LHCN-M2 (cell line): Measurements from ENCODE around the gene EFNB1. TPM values are rescaled to one million over a fixed set of nuclear protein-coding genes. Genes with fewer than 3 reads are reported as not detected.
"Not testable (repeated sequence)": the region's sequence is repeated elsewhere in the genome, so short reads cannot be mapped to it uniquely, and the experiment has no call there.

Source experiments
- DNase-seq: peaks from one replicate; pipeline ENCODE4 v3.0.0-alpha.2; 2012; ENCODE audit warnings: low read depth
- polyA plus RNA-seq: library from polyadenylated mRNA; unstranded; fragments of >200 nt; gene quantifications from one replicate; pipeline ENCODE4 v1.2.1, GENCODE V29; 2012; ENCODE audit warnings: missing spikeins
- total RNA-seq: library from RNA; depleted of rRNA; stranded (reverse); fragments of >200 nt; gene quantifications from 2 replicates; pipeline ENCODE4 v1.2.3, GENCODE V29; 2014; rRNA removed

The EFNB1 gene
- total RNA-seq, result 7.5 TPM in 2 replicates
- polyA plus RNA-seq, result 2.2 TPM

DNA sequence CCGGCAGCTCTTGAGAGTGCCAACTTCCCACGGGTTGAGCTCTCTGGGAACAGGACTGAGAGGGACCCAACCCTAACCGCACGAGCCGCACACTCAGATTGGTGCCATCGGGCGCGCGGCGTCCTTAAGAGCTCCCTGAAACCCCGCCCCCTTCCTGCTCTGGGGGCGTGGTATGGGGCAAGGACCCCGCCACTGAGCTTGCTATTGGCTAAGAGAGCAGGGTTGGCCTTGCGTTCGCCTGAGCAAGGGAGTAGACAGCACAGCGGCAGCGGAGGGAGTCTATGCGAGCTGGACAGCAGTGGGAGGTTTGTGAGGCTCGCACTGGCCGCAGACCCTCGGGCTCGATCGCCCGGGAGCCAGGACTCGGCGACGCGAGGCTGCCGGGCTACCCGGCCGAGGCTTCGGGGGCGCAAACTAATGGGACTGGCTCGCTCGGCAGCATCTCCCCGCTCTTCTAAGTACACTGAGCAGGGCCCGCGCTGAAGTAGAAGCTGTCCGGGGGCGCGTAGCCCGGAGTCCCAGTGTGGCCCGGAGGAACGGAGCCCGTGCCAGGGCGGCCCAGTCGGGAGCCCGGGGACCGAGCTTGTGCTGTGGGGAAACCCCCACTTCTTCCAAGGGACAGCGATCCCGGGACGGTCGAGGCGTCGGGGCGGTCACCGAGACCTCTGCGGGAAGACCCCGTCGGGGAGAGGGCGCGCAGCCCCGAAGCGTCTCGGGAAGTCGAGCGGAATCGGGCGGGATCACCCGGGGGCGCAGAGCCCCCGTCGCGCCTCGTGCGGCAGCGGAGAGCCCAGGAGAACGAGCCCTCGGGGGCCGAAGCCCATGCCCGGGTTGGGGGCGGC is at the start of gene EFNB1:
Gene EFNB1 (plus strand): TSS at position 282 of the 842 bp plus-strand sequence. CDS start 756 bp downstream, outside the sequence.
- peak; percentile 89 for DNase-seq

DNA sequence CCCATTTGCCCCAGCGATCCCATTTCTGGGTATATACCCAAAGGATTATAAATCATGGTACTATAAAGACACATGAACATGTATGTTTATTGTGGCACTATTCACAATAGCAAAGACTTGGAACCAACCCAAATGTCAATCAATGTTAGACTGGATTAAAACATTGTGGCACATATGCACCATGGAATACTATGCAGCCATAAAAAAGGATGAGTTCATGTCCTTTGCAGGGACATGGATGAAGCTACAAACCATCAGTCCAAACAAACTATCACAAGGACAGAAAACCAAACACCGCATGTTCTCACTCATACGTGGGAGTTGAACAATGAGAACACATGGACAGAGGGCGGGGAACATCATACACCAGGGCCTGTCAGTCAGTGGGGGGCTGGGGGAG is 47.5 kb upstream of the EFNB1 start:
- not testable (repeated sequence) for DNase-seq

DNA sequence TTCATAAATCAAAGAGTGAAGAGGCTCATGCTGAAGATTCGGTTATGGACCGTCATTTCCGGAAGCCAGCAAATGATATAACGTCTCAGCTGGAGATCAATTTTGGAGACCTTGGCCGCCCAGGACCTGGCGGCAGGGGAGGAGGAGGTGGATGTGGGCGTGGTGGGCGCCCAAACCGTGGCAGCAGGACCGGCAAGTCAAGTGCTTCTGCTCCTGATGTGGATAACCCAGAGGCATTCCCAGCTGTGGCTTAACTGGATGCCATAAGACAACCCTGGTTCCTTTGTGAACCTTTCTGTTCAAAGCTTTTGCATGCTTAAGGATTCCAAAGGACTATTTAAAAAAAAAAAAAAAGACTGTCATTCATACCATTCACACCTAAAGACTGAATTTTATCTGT is 44.0 kb upstream of the EFNB1 start:
- DNase-seq, result no peak

DNA sequence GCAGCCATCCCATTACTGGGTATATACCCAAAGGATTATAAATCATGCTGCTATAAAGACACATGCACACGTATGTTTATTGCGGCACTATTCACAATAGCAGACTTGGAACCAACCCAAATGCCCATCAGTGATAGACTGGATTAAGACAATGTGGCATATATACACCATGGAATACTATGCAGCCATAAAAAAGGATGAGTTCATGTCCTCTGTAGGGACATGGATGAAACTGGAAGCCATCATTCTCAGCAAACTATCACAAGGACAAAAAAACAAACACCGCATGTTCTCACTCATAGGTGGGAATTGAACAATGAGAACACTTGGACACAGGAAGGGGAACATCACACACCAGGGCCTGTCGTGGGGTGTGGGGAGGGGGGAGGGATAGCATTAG is 42.2 kb upstream of the EFNB1 start:
- DNase-seq, result not testable (repeated sequence)

DNA sequence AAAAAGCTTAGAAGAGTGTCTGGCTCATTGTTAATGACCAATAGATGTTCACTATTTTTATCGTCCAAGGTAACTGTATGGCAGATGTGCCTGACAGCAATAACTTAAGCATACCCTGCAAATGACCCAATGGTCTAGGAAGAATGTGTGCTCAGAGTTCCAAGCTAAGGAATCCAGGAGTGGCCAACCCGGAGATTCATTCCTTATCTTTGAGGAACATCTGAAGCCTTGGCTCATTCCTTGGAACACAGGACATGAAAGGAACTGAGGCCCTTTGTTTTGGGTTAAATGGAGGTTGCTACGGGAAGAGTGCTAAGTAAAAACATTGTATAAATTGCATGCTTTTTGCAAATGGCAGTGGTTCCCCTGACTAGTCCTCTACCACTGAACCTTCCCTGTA is 38.9 kb upstream of the EFNB1 start:
- no peak for DNase-seq

DNA sequence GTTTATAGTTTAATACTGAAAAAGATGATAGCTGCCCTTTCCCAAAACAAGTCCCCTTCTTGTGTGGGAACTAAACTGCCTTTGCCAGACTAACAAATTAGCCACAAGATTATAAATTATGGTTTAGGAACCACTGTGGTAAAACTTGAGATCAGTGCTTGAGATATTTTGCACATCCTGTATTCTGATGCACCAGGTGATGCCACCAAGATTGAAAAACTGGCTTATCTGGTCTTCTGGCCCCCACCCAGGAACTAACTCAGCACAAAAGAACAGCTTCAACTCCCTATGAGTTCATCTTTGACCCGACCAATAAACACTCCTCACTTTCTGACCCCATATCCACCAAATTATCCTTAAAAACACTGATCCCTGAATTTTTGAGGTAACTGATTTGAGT is 36.7 kb upstream of the EFNB1 start:
- DNase-seq, result no peak

DNA sequence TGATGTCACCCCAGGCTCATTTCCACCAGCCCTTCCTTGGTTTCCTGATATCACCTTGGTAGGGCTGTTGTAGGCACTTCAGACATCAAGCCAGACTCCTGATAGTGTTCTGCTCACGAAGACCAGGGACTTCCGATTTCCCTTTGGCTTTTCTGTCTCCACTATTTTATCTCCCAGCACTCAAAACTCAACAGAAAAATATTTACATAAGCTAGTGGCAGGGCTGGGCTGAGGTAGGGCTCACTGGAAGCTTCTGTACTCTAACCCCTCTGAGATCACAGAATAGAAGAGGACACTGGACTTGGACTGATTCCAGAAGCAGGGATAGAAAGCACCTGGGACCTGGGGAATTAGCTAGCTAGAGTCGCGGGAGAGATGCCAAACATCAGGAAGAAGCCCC is 34.4 kb upstream of the EFNB1 start:
- DNase-seq, result no peak

DNA sequence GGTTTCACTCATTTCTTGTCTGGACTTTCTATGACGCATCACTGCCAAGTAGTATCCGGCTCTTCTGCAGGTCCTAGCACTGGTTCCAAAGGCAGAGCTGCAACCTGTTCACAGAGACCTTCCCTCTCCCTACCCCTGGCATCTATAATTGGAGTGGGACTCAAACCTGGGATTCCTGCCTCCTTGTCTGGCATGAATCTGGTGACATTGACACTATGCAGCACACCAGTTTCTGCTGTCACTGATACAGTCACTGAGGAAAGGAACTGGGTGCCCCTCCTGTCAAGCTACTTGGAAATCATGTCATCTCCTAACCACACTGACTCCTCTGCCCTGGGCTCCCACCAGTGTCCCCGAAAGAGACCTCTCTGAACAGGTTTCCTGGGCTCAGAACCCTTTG is 33.1 kb upstream of the EFNB1 start:
- DNase-seq, result no peak

DNA sequence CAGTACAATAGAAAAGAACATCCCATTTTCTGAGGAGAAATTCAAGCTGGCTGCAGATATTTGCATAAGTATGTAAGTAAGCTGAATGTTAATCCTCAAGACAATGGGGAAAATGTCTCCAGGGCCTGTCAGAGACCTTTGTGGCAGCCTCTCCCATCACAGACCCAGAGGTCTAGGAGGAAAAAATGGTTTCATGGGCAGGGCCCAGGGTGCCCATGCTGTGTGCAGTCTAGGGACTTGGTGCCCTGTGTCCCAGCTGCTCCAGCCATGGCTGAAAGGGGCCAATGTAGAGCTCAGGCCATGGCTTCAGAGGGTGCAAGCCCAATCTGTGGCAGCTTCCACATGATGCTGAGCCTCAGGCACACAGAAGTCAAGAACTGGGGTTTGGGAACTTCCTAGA is 30.4 kb upstream of the EFNB1 start:
- DNase-seq, result not testable (repeated sequence)

DNA sequence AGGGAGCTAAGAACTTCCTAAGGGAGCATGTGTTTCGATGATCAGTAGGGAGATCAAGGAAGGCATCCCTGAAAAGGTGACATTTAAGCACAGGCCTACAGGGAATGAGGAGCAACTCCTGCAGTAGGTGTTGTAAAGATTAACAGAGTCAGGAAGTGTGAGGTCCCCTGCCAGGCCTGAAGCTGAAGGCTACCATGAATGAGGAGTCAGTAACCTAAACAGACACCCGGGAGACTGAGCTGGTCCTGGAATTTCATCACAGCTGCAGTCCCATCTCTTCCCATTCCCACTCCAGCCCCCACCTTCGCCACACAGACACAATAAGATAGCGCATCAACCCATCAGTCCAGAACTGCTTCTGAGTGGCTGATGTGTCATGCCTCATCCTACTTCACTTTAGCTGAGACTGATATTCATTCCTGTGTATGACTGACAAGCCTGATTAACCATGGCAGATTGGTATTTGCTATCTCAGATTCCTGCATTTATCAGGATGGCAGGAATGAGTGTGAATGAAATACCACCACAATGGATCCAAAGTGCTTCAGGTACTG is 27.0 kb upstream of the EFNB1 start:
- DNase-seq, result no peak

DNA sequence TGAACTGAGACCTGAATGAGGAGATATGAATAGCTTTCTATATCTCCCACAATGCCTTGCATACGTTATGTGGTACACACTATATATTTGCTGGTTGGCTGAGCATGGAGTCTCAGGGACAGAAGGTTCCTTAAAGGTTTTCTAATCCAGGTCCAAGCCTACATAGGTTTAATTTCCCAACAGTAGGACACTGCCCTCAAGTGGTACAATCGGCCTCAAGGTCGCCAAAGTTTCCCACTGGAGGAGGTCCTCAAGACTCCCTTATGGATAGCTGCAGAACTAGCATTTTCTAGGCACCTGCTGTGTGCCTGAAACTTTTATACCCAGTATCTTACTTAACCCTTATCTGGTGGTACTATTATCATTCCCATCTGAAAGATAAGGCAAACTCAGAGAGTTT is 21.0 kb upstream of the EFNB1 start:
- DNase-seq, result peak; percentile 11

DNA sequence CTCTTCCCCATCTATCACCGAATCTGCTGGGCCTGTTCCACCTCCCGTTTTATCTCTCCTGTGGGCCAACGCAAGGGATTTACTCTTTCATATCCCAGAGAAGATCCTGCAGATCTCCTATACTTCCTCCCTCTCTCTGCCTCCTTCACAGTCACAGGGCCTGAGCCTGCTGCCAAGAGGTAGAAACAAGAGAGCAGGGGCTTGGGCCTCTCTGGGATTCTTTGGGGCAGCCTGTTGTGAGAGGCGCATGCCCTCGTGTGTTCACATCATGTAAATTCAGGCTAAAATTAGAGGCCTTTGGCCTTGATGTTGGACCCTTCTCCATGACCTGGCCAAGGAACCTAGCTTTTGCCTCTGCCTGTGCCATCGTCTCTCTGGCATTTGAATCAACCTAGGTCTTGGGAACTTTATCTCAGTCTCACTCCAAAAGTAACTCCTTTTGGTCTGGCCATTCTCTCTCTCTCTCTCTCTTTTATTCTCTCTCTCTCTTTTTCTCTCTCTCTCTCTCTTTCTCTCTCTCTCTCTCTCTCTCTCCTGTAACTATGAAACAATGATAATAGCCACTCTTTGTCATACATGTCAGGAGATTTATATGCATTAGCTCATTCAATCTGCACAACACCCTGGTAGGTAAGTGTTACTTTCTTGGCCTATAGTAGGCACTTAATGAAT is 20.0 kb upstream of the EFNB1 start:
- DNase-seq, result peak; percentile 7

DNA sequence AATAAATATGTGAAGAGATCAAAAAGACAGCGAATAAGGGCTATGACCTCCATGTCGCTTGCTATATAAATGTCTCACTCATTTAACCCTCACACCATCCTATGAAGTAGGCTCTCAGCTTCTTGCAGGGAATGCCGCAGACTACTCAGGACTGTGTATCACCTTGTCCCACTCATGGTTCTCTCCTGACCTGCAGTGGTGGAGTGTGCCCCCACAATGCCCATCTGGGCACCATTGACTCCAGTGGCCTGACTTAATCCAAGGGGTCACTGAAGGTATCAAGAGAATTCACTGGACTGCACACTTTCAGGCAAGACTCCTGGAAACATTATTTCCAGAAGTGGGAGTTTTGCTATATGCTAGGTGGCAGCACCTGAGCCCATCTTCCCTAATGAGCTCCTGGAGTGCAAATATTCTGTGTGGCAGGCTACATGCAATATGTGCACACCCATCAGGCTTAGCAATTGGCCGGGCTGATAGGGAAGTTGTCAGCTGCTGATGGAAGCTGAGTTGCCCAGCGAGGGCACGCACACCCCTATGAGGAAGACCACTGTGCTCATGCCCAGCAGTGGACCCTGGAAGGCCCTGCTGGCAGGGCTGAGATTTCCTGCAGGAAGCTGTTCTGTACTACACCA is 8.2 kb upstream of the EFNB1 start:
- no peak for DNase-seq

DNA sequence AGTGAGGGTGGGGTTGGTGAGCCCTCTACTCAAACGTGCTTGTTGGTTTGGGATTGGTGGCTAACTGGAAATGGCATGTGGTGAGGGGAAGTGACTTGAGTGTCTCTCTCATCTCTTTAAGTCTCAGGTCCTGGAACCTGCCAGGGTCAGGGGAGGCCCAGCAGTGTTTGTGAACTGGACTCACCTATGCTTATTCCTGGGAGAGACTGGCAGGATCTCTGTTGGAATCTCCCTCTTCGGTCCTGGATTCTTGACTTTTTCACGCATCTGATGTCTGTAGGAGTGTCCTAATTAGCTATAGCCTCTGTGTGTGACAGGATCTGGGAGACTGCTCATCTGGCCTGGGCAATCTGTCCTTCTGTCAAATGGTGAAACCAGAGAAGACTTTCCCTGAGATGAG is 7.2 kb upstream of the EFNB1 start:
- DNase-seq, result no peak

DNA sequence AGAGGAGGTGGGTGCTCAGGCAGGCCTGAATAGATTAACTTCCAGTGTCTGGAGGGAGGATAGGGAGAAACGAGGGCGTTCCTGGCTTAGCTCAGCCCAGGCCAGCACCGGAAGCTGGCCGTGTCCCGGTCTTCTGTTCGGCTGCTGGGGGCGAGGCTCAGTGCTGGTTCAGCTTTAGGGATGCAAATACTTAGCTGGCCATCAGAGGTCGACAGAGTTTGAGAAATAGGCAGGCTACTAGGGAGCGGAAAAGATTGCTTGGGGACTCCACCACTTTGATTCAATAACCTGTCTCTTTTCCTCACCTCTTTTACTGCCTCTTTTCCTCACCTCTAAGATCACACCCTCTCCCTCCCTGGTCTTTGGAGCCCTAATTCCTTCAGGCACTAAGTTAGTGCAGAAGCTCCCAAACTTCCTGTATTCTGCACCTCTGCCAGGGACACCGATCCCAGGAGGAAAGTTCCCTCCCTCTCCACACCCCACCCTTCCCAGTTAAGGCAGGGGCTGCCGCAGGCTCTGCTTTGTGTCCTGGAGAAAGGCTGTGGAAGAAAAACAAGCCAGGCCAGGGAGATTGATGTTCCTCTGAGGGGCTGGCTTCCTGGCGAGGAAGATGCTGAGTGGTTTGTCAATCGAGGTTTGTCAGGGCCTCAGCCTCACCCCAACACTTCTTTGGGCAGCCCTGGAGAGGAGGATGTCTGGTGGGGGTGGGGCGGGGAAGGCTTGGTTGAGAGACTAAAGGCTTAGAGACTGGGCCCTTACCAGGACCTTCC is 6.0 kb upstream of the EFNB1 start:
- DNase-seq, result peak; percentile 25

DNA sequence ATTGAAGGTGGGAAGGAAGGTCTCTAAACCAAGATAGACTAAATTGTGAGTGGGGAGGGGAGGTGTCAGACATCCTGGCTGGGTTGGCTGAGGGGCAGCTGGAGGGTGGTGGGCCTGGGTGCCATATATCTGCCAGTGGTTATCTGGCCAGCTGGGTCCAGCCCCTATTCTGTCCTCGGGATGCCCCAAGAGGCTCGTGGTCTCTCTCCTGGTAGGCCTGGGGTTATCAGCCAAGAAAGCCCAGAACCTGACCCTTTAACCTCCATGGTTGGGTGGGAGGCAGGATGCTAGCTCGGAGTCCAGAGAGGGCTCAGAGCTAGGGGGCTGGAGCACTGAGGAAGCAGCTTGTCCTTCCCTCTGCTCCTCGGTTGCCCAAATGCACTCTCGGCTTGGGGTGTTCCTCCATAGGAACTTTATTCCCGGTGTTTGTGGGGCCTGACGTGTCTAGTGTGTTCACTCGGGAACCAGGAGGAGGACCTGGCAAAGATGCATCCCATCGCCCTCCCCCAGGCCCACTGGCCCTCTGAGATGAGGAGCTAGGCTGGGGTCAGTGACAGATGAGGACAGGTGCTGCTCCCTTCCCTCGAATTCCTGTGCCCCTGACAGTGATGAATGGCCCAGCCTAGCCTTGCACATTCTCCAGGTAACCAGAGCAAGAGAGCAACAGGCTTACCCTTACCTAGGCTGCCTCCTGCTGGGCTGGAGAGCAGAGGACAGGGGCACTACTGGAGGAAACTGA is 5.2 kb upstream of the EFNB1 start:
- DNase-seq, result no peak

DNA sequence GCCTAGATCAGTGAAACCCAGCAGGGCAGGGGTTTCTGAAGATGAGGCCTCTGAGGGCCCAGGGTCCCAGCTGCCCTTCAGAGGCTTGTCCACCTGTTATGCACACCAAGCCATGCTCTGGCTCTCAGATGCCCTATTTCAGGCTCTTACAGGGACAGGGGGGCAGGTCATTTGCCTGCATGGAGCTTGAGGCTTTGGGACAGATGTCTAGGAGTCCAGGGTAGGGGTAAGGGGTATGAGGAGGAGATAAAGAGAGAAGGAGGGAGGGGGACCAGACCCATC is 4.7 kb upstream of the EFNB1 start:
- DNase-seq, result no peak

DNA sequence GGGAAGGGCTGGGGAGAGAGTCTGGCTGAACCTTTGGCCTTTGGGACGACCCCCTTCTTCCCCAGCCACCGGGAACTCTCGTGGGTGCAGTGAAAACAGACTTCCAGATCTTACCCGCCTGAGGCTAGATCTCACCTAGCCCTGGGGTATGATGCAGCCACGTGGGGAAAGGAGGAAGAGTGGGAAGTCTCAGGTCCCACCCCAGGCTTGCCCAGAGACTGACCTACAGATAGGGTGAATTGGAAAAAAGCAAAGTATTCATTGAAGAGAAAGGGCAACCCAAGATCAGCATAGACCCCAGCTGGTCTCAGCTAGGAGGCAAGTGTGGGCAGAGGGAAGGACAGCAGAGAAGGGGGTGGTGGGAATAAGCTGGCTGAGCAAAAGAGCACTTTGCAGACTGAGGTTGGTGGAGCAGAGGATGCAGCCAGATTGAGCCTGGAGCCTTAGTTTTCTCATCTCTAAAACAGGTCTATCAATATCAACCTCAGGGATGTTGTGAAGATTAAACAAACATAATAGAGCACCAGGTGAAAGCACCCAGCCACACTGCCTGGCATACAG is 4.2 kb upstream of the EFNB1 start:
- no peak for DNase-seq

DNA sequence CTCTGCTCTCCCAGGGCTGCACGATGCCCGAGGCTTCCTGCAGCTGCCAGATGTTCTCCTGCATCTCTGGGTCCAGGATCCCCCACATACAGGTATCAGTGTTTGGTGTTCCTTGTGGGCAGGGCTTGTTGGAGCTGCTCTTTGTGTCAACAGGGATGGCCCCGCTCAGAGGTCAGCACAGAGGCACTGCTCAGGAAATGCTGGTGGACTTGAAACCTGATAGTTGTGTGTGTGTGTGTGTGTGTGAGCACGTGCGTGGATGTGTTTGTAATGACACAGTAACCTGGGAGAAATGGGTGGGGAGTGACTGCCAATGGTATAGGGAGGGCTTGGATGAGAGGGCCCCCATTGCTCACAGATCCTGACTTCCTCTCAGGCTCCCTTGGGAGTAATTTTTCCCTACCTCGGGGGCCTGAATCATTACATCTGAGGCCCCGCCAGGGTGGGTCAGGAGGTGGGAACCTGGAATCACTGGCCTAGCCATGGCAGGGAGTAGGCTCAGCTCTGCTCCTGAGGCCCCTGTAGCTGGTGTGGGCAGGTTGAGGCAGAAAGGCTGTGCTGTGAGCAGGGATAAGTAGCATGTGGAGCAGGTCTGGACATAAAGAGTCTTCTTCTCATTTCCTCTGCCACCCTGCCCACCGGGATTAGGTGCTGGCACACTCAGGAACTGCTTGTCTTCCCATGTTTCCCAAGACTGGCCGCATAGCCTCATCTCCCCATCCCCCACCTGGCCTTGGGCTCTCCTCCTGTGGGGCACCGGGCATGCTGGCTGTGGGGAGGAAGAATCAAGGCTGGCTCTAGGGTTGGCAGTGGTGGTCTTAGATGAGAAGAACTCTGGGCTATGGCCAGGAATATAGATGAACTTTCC is 2.5 kb upstream of the EFNB1 start:
- DNase-seq, result peak; percentile 4

DNA sequence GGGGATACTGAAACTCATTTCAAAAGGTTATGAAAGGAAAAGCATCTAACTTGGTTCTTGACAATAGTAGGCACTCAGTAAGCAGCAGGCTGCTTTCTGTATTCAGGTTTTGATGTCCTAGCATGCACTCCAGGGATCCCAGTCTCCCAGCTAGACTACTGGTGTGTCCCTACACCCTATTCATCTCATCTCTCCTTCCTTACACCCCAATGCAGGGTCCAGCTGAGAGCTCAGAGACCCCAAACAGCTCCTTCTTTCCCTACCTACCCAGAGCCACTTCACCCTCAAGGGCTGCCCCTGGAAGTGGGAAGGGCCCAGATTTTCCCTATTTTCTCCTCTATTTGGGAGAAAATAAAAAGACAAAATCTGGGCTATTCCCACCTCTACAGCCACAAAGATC is 1.6 kb upstream of the EFNB1 start:
- no peak for DNase-seq
